Activated effector memory CD4-positive, alpha-beta T cell treated with Interleukin-2 at 50 U/mL for 16 hours (primary cell): ENCODE measurements around the gene USP1.

Source experiments
- DNase-seq: peaks from one replicate; pipeline ENCODE4 v3.0.0-alpha.2; 2020

The USP1 gene

GRCh38 chr1:62436466-62437272, at the start of gene USP1:
Gene USP1, plus strand, starts transcription at chr1:62437049. Its CDS starts 2,819 bp downstream, at chr1:62439868.
- peak; percentile 96 for DNase-seq

DNA sequence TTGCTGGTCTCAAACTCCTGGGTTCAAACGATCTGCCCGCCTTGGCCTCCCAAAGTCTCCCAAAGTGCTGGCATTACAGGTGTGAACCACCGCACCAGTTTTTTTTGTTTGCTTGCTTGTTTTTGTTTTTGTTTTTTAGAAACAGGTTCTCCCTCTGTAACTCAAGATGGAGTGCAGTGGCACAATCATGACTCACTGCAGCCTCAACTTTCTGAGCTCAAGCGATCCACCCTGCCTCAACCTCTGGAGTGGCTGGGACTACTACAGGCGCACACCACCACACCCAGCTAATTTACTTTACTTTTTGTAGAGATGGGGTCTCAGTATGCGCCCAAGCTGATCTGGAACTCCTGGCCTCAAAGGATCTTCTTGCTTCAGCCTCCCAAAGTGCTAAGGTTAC, 47.3 kb upstream of the USP1 start:
- no peak for DNase-seq

DNA sequence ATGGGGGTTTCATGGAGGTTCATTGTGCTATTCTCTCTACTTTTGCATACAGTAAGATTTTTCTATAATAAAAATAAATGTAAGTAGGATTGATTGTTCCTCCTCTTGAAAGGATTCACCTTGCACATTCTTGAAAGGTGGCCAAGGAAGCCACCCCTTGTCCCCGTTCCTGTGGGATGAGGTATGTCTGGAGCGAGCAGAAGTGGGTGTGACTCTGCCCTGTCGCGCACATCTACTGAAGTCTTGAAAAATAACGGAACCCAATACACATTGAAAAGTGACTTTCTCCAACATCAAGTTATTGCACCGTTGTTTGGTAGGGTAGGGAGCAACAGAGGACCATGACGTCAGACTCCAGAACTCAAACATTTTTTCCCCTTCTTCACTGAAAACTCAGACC, 46.8 kb upstream of the USP1 start:
- no peak for DNase-seq

GRCh38 chr1:62391369-62391971, 45.4 kb upstream of the USP1 start:
- no peak for DNase-seq

DNA sequence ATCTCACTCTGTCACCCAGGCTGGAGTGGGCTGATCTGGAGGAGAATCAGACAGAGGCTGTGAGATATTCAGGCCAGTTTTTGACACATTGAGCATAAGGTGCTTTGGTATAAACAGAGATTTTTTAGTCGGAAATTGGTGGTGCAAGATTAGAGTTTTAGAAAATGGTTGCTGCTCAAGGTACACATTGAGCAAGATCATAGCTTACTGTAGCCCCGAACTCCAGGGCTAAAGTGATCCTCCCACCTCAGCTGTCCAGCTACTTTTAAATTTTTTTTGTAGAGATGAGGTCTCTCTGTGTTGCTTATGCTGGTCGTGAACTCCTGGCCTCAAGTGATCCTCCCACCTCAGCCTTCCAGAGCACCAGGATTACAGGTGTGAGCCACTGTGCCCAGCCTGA, 43.9 kb upstream of the USP1 start:
- no peak for DNase-seq

DNA sequence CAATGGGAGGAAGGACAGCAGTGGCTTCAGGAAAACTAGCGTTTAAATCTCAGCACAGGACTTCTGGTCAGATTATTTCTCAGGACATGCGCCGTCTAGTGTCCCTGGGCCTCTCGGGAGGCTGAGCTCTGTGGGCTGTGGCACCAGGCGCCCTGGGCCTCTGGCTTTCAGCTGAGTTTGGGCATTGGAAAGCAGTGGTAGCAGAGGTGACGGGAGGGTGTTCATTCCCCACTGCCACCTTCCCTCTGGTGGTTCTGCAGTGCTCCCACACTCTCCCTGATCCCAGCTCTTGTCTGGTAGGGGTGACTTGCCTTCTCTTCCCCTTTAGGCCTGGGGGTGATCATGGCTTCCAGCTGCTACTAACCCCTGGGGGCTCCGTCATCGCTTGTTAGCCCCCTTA, 42.2 kb upstream of the USP1 start:
- no peak for DNase-seq

GRCh38 chr1:62395291-62395690, 41.6 kb upstream of the USP1 start:
- no peak for DNase-seq

DNA sequence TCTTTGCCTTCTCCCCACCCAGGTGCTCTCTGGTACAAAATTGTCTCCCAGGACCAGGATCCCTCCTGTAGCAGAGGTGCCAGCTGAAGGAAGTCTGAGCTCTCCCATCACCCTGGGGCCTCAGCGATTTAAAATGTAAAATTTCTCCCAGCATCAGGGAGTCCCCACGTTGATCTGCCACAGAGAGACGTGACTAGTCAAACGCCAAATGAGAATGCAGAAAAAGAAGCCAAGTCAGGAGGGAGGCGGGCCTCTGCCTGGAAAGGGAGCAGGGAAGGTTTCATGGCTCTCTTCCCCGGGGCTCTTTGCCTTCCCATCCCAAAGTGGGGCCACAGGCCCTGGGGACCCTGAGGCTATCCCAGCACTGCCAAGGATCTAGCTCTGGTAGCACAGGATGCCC, 40.0 kb upstream of the USP1 start:
- DNase-seq: no peak

DNA sequence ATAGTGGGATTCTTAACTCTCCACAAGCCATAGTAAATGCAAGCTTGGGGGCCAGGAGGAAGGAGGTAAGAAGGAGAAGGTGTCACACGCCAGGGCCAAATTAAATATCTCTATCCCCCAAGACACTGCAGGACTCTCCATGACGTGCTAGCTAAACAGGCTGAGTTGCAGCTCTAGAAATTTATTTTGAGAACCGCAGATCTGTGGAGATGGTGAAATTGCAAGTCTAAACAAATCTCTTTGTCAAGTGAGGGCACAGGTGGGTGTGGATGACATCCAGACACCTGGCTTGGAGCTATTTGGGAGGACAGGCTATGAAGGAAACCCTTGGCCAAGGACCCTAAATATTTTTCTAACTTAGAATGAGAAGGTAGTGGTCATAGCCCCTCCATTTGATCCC, 39.5 kb upstream of the USP1 start:
- no peak for DNase-seq

- no peak for DNase-seq
Measured at GRCh38 chr1:62398377-62398776, 38.5 kb upstream of the USP1 start.

GRCh38 chr1:62401034-62401760, 35.7 kb upstream of the USP1 start:
- DNase-seq: no peak

DNA sequence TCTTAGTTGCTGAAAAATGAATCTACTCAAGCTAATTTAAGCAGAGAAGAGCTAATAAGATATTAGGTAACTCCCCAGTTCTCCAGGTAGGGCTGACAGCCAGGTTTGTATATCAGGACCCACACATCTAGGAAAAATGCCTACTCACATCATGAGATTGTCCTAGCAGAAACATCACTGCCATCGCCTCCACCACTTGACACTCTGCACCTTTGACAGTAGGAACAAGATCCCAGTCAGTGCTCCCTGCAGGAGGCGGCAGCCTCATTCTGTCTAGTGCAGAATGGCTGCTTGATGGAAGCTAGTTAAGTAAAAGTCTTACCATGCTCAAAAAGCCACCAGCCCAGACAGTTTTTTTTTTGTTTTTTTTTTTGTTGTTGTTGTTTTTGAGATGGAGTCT, 31.6 kb upstream of the USP1 start:
- DNase-seq: no peak

DNA sequence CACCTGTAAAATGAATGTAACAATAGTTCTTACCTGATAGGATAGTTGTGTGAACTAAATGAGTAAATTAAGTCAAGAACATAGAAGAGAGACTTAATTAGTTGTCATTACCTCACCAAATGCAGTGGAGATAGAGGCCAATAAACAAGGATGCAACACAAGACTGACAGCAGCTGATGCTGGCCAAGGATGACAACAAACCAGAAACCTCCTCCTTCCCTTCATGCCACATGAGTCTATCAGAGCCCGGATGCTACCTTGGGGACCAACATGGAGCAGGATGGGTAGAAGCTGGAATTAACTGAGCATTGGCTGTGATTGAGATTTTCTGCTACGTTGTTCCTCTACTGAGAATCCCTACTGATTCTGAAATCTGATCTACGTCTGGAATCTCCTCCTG, 30.3 kb upstream of the USP1 start:
- no peak for DNase-seq

- DNase-seq: no peak
Measured at GRCh38 chr1:62407398-62408009, 29.3 kb upstream of the USP1 start.

DNA sequence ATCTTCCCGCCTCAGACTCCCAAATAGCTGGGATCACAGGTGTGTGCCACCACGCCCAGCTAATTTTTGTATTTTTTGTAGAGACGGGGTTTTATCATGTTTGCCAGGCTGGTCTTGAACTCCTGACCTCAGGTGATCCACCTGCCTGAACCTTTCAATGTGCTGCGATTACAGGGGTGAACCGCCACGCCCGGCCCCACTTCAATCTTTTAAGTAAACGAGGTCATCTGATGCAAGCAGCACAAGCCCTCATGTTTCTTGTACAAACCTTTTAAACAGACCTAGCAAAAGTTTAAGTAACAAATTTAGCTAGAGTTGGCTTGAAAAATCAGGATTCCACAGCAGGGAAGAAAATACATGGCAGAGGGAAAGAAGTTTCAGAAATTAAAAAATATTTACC, 21.2 kb upstream of the USP1 start:
- DNase-seq: no peak

DNA sequence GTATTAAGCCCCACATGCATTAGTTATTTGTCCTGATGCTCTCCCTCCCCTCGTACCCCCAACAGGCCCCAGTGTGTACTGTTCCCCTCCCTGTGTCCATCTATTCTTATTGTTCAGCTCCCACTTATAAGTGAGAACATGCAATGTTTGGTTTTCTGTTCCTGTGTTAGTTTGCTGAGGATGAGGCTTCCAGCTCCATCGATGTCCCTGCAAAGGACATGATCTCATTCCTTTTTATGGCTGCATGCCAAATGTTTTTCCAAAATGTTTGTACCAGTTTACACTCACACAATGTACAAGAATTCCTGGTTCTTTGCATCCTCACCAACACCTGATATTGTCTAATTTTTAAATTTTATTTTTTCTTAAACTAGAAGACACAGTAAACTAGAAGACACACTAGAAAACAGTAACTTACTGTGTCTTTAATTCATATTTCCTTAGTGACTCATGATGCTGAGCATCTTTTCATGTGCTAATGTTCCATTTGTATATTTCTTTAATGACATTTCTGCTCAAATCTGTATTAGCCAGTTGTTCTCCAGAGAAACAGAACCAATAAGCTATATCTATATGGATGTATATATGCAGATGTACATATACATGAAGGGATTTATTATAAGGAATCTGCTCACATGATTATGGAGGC, 19.4 kb upstream of the USP1 start:
- DNase-seq: no peak

DNA sequence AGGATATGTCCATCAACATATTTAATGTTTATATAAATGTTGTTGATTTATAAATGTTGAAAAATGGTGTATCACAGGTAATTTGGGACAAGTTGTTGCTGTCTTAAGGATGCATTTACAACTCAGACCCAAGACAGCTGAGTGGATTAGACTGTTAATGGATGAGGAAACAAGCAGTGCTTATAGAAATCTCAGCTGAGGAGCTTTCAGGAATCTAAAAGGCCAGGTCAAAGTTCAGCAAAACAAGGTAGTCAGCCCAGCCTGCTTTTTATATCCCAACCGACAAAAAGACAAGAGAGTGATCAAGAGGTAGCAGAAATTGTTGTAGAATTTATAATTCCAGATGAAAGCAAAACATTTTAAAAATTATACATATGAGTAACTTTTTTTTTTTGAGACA, 16.6 kb upstream of the USP1 start:
- no peak for DNase-seq

DNA sequence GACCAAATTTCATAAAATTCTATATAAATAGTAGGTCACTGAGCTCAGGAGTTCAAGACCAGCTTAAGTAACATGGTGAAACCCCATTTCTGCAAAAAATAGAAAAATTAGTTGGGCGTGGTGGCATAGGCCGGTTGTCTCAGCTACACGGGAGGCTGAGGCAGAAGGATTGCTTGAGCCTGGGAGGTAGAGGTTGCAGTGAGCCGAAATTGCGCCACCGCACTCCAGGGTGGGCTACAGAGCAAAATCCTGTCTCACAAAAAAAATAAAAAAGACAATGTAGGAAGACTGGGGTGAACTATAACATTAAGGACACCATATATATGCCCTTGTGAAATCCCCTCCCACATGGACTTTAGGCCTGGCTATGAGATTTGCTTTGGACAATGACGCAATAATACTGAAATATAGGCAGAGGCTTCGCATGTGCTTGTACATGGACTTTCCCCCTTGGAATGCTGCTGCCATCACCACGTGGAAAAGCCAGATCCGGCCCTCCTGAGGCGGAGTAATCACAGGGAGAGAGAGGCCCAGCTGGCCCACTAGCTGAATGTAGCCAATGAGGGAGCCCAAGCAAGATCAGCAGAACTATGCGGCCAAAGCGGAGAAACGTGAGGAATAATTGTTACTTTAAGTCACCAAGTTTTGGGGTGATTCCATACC, 13.1 kb upstream of the USP1 start:
- no peak for DNase-seq

- no peak for DNase-seq
Measured at GRCh38 chr1:62424411-62424810, 12.4 kb upstream of the USP1 start.

DNA sequence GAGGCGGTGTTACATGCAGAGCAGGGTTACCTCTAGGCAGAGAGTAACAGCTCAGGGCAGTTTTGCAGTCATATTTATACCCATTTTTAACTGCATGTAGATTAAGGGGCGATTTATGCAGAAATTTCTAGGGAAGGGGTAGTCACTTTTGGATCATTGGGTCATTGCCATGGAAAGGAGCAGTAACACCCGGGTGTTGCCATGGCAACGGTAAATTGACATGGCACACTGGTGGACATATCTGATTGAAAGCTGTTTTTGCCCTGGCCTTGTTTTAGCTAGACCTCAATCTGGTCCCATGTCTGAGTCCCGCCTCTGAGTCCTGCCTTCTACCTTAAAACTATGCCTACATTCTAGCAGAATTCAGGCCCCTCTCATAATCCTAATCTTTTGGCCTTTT, 11.8 kb upstream of the USP1 start:
- DNase-seq: no peak

DNA sequence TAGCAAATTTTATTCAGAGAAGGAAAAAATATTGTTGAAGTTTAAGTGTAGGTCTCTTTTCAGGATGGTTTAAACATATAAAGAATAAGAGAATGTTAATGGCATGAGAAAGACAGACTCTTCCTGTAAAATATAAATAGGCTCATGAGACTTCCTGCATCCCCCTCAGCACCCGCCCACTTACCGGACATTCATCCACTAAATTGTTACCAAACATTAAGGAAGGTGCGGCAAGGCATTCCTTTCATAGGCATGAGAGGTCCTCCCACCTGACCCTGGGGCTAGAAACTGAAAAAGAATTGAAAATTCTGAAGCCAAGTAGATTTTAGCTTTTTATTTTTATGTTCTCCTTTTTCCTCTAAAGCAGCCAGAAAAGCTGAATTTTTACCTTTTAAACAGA, 10.6 kb upstream of the USP1 start:
- DNase-seq: no peak

DNA sequence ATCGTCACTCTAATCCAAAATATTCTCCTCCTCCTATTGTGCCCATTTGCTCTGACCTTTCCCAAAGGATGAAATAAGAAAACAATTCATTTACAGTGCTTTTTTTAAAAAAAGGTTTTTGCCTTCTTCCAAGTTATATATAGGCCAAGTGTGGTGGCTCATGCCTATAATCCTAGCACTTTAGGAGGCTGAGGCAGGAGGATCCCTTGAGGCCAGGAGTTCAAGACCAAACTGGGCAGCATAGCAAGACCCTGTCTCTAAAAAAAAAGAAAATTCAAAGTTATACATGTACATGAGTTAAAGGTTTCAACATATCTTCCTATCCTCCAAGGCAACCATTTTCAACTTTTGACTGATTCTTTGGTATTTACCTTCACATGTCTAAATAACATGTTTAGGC, 10.1 kb upstream of the USP1 start:
- no peak for DNase-seq

DNA sequence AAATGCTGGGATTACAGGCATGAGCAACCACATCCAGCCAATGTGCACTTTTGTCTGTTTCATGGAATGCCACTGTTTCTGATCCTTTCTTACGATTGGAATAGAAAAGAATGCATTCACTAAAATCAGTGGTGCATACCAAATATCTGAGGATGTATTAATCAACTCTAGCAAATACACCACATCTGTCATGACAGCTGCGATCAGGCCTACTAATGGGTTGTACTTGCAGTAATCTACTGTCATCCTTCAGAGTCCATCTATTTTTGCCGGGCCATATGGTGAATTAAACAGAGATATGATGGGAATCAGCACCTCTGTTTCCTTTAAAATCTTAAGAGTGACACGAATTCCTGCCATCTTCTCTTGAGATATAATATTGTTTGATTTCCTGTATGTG, 8.5 kb upstream of the USP1 start:
- DNase-seq: no peak
